Stimulated activated CD8-positive, alpha-beta memory T cell treated with anti-CD3 and anti-CD28 coated beads, Interleukin-12 subunit alpha, Interleukin-12 subunit beta, amount 100 ng/mL, for 4 hours (primary cell): ENCODE results near the gene CCT6B.
"Not testable (repeated sequence)": the region's sequence is repeated elsewhere in the genome, so short reads cannot be mapped to it uniquely, and the experiment has no call there.

Source experiments
- DNase-seq: peaks from one replicate; pipeline ENCODE4 v3.0.0-alpha.2; 2020; ENCODE audit warnings: low read depth

CCT6B gene

GRCh38 chr17:34961093-34961911, at the start of gene CCT6B, which contains the start of gene ZNF830:
Gene CCT6B (minus strand): TSS chr17:34961460. CDS start chr17:34961393, 67 bp downstream.
Gene ZNF830 (plus strand): TSS chr17:34961540. CDS start chr17:34961567, 27 bp downstream.
- DNase-seq: peak; percentile 80

- DNase-seq: no peak
Measured at GRCh38 chr17:35010093-35010492, 48.8 kb upstream of the CCT6B start.

GRCh38 chr17:35006961-35007360, 45.7 kb upstream of the CCT6B start:
- no peak for DNase-seq

GRCh38 chr17:35006345-35006744, 45.1 kb upstream of the CCT6B start:
- no peak for DNase-seq

GRCh38 chr17:35003778-35004177, 42.5 kb upstream of the CCT6B start:
- DNase-seq: no peak

- DNase-seq: no peak
Measured at GRCh38 chr17:35002876-35003551, 41.8 kb upstream of the CCT6B start.

GRCh38 chr17:35001549-35001948, 40.3 kb upstream of the CCT6B start:
- no peak for DNase-seq

- not testable (repeated sequence) for DNase-seq
Measured at GRCh38 chr17:35000965-35001364, 39.7 kb upstream of the CCT6B start.

- no peak for DNase-seq
Measured at GRCh38 chr17:34999456-34999855, 38.2 kb upstream of the CCT6B start.

GRCh38 chr17:34998205-34998604, 36.9 kb upstream of the CCT6B start:
- peak; percentile 58 for DNase-seq

GRCh38 chr17:34997355-34997862, 36.1 kb upstream of the CCT6B start:
- no peak for DNase-seq

GRCh38 chr17:34996422-34997285, 35.4 kb upstream of the CCT6B start:
- DNase-seq: no peak

GRCh38 chr17:34993031-34993430, 31.8 kb upstream of the CCT6B start:
- DNase-seq: no peak

- no peak for DNase-seq
Measured at GRCh38 chr17:34991606-34992005, 30.3 kb upstream of the CCT6B start.

GRCh38 chr17:34990921-34991365, 29.7 kb upstream of the CCT6B start:
- DNase-seq: no peak

- no peak for DNase-seq
Measured at GRCh38 chr17:34989473-34989872, 28.2 kb upstream of the CCT6B start.

GRCh38 chr17:34988644-34989043, 27.4 kb upstream of the CCT6B start:
- DNase-seq: no peak

GRCh38 chr17:34987232-34987631, 26.0 kb upstream of the CCT6B start:
- DNase-seq: no peak

GRCh38 chr17:34981538-34982241, 20.4 kb upstream of the CCT6B start:
- no peak for DNase-seq

GRCh38 chr17:34980681-34981537, 19.6 kb upstream of the CCT6B start:
- peak; percentile 83 for DNase-seq

GRCh38 chr17:34980353-34980680, 19.1 kb upstream of the CCT6B start, which contains the start of gene LIG3:
Gene LIG3 (plus strand): TSS chr17:34980512. CDS start chr17:34983006, 2,494 bp downstream.
- DNase-seq: peak; percentile 92
